RWPE2 (cell line): Measurements from ENCODE around the gene ALAS1.

Experiments
- ATAC-seq: fragments of 200-7000 bp; cut with Tn5 transposase; 3 replicates; pipeline ENCODE4 v1.9.1; 2021; ENCODE audit warnings: low read depth
- DNase-seq: peaks from one replicate; pipeline ENCODE4 v3.0.0-alpha.2; 2020; ENCODE audit warnings: low spot score
- H3K27ac ChIP-seq: fragments of 450-650 bp; 2 replicates; pipeline ENCODE4 v1.5.1; 2017; ENCODE audit warnings: mild to moderate bottlenecking; ENCODE audit not compliant: poor library complexity, severe bottlenecking
- H3K27me3 ChIP-seq: fragments of 250-450 bp; sonication (Bioruptor Pico); 2 replicates; pipeline ENCODE4 v1.5.1; 2021; ENCODE audit warnings: mild to moderate bottlenecking, moderate library complexity; ENCODE audit not compliant: insufficient read depth, poor library complexity, severe bottlenecking
- H3K36me3 ChIP-seq: fragments of 250-450 bp; sonication (Bioruptor Pico); 2 replicates; pipeline ENCODE4 v1.5.1; 2020; ENCODE audit warnings: low read depth, mild to moderate bottlenecking, moderate library complexity
- H3K4me1 ChIP-seq: fragments of 250-450 bp; sonication (Bioruptor Pico); 2 replicates; pipeline ENCODE4 v1.5.1; 2021; ENCODE audit warnings: mild to moderate bottlenecking, moderate library complexity; ENCODE audit not compliant: insufficient read depth, poor library complexity, severe bottlenecking
- H3K4me3 ChIP-seq: fragments of 250-450 bp; sonication (Bioruptor Pico); 2 replicates; pipeline ENCODE4 v1.5.1; 2021; ENCODE audit warnings: mild to moderate bottlenecking, moderate library complexity; ENCODE audit not compliant: severe bottlenecking
- H3K9me3 ChIP-seq: fragments of 250-450 bp; sonication (Bioruptor Pico); 2 replicates; pipeline ENCODE4 v1.5.1; 2021; ENCODE audit warnings: mild to moderate bottlenecking, moderate library complexity; ENCODE audit not compliant: severe bottlenecking
- TF ChIP-seq, protein P1 (sequence below): fragments of 450-650 bp; IDR thresholded peaks from one replicate; pipeline ENCODE4 v1.5.1; 2017; ENCODE audit warnings: mild to moderate bottlenecking, moderate library complexity; ENCODE audit not compliant: poor library complexity, severe bottlenecking

Gene ALAS1

DNA sequence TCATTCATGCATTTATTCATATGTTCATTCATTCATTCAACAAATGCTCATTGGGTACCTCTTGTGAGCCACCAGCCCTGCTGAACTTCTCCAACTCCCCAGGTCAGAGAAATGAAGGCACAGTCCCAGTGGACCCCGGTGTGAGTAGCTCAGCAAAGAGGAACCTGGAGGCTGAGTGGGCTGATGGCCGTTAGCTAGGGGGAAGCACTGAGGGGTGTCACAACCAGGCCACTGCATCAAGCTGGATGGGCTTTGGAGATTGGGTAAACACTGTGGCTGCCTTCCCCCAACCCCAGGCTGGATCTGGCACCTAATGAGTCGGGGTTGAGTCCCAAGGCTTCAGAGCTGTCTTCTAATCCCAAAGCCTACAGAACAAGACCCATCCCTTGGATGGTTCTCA is 12.1 kb upstream of the ALAS1 start:
- H3K27me3 ChIP-seq: no peaks in the 10 kb centered on the region

DNA sequence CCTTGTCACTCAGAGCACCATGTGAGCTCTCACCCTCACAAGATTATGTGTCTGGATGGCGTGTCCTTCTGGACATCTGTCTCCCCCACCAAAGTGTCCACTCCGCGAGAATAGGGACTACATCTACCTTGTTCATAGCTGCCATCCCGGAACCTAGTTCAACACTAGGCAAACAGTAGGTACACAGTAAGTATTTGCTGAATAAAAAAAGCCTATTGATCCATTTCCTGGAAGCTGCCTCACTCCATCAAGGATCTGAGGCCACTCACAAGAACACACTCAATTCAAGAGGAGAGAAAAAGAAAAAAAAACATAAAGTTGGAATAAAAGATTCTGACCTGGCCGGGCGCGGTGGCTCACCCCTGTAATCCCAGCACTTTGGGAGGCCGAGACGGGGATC is 11.2 kb upstream of the ALAS1 start:
- no peak overlapping the region for H3K4me3 ChIP-seq
- H3K27me3 ChIP-seq: no peaks in the 10 kb centered on the region
- H3K27ac ChIP-seq: no peak overlapping the region
- DNase-seq (no peak), ATAC-seq (no peak)
- TF ChIP-seq, protein P1, sequence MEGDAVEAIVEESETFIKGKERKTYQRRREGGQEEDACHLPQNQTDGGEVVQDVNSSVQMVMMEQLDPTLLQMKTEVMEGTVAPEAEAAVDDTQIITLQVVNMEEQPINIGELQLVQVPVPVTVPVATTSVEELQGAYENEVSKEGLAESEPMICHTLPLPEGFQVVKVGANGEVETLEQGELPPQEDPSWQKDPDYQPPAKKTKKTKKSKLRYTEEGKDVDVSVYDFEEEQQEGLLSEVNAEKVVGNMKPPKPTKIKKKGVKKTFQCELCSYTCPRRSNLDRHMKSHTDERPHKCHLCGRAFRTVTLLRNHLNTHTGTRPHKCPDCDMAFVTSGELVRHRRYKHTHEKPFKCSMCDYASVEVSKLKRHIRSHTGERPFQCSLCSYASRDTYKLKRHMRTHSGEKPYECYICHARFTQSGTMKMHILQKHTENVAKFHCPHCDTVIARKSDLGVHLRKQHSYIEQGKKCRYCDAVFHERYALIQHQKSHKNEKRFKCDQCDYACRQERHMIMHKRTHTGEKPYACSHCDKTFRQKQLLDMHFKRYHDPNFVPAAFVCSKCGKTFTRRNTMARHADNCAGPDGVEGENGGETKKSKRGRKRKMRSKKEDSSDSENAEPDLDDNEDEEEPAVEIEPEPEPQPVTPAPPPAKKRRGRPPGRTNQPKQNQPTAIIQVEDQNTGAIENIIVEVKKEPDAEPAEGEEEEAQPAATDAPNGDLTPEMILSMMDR: no peak
- H3K36me3 ChIP-seq: no peaks in the 10 kb centered on the region
- no peaks in the 10 kb centered on the region for H3K9me3 ChIP-seq
- H3K4me1 ChIP-seq: no peaks in the 10 kb centered on the region

More for the DNA sequence above, 12.1 kb upstream of the ALAS1 start:
- no peak overlapping the region for H3K4me3 ChIP-seq
- no peak for ATAC-seq
- H3K27ac ChIP-seq: no peak overlapping the region
- TF ChIP-seq, protein P1: no peak
- H3K9me3 ChIP-seq: no peaks in the 10 kb centered on the region
- H3K4me1 ChIP-seq: no peaks in the 10 kb centered on the region
- H3K36me3 ChIP-seq: no peaks in the 10 kb centered on the region
- no peak for DNase-seq

DNA sequence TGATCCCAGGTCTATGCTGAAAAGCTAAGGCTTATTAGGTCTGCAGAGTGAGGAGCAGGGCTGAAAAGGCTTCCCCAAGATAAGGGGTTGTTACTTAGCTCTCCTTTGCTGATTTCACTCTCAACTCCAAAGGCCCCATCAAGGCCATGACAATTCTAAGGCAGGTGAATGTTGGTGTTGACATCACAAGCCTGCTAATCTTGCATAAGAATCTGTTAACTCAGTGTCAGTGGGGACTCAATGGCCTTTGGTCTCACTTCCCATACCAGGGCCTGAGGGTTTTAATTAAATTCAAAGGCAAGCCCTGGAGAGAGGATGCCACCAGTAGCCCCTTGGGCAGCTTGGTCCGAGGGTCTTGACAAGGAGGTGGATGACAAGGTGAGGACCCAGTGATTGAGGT is 9.4 kb upstream of the ALAS1 start:
- H3K4me1 ChIP-seq: peaks cover 6% of the 10 kb centered on the region
- no peak for DNase-seq

DNA sequence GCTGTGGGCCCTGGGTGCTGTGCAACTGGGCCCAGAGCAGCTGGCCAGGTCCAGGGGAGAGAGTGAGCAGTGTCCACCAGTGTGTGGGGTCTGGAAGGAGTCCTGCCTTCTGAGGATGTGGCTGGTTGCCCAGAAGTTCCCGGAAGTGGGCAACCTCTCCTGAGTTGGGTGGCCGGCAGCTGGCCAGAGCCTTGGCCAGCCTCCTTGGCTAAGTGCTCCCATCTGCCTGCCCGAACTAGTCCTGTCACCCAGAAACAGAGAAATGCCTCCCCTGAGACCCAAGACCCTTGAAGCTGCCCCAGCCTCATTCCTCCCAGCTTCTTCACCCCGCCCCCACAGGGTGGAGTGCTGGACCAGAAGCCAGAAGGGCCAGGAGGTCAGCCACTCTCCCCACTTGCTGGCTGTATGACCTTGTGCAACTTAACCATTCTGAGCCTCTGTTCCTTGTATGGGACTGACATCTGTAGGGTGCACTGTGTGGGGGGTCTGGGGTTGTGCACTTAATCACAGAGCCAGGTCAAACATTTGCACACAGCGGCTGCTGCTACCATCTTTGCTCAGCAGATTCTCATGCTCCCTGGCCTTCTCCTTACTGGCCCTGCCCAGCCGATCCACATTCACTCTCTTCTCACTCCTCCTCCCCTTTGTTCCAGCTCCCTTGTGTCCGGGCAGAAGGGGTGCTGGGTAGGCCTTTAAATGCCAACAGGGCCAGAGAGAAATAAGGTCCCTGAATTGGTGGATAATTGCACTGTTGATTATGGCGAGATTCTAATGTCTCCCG is 7.5 kb upstream of the ALAS1 start:
- TF ChIP-seq, protein P1: no peak

More for the DNA sequence above, 9.4 kb upstream of the ALAS1 start:
- no peak for ATAC-seq
- Histone ChIP-seq H3K4me3 (no peak overlapping the region), H3K27ac (no peak overlapping the region), H3K9me3 (no peaks in the 10 kb centered on the region), H3K27me3 (no peaks in the 10 kb centered on the region), H3K36me3 (no peaks in the 10 kb centered on the region)
- TF ChIP-seq, protein P1: no peak

DNA sequence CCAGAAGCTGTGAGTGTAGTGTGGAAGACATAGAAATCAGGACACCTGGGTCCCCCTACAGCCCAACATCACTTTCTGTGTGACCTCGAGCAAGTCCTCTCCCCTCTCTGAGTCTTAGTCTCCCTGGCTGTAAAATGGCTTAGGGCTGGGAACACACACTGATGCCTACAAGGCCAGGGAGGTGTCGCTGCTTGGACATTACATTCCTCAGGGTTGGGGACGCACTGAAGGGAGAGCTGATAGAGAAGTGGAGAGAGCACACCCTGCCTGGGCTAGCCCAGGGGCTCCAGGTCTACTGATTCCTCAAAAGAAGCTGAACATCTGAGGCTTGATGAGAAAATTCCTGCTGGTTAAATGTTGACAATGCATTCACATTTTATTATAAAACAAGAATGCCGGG is 6.3 kb upstream of the ALAS1 start:
- ATAC-seq: no peak
- H3K9me3 ChIP-seq: no peaks in the 10 kb centered on the region
- no peaks in the 10 kb centered on the region for H3K27me3 ChIP-seq
- DNase-seq: no peak
- H3K36me3 ChIP-seq: no peaks in the 10 kb centered on the region
- H3K4me1 ChIP-seq: peaks cover 6% of the 10 kb centered on the region
- no peak overlapping the region for H3K4me3 ChIP-seq
- TF ChIP-seq, protein P1: no peak
- H3K27ac ChIP-seq: no peak overlapping the region

More for the DNA sequence above, 7.5 kb upstream of the ALAS1 start:
- Histone ChIP-seq H3K27me3 (no peaks in the 10 kb centered on the region), H3K27ac (no peak overlapping the region), H3K4me1 (peaks cover 6% of the 10 kb centered on the region), H3K4me3 (no peak overlapping the region), H3K9me3 (no peaks in the 10 kb centered on the region), H3K36me3 (no peaks in the 10 kb centered on the region)
- ATAC-seq (peak; percentile 35; the same call in 1 of the 3 replicates), DNase-seq (no peak)
